Activated CD8-positive, alpha-beta T cell treated with anti-CD3 and anti-CD28 coated beads, Interleukin-2, amount 10 ng/mL, durations not matched to agents 7 days and 5 days (primary cell): ENCODE data around the gene MAP3K7. TPM values are rescaled to one million over a fixed set of nuclear protein-coding genes. Genes with fewer than 3 reads are reported as not detected.

ENCODE experiments used
- ATAC-seq: fragments of 150-1000 bp; cut with Tn5 transposase; one replicate; pipeline ENCODE4 v1.10.0; 2021; ENCODE audit warnings: moderate library complexity
- CTCF ChIA-PET: fragments of 350-600 bp; sonication (Branson Sonifier 250); formaldehyde crosslinking; loops from one replicate; lab custom pipeline; 2021; ENCODE audit warnings: antibody characterized with exemption; lab: Charles Lee
- POLR2A ChIA-PET: fragments of 350-600 bp; sonication (Branson Sonifier 250); formaldehyde crosslinking; loops from one replicate; lab custom pipeline; 2021; ENCODE audit warnings: antibody characterized with exemption; lab: Charles Lee
- DNase-seq: peaks from one replicate; pipeline ENCODE4 v3.0.0-alpha.2; 2020
- H3K27ac Mint-ChIP-seq: one replicate; pipeline ENCODE4 v1.8.0; 2021; ENCODE audit warnings: mild to moderate bottlenecking, mixed read lengths
- H3K27me3 Mint-ChIP-seq: one replicate; pipeline ENCODE4 v1.8.0; 2021; ENCODE audit warnings: low read depth, mixed read lengths
- H3K36me3 Mint-ChIP-seq: one replicate; pipeline ENCODE4 v1.8.0; 2021; ENCODE audit warnings: low read depth, mixed read lengths
- H3K4me1 Mint-ChIP-seq: one replicate; pipeline ENCODE4 v1.8.0; 2021; ENCODE audit warnings: low read depth, mixed read lengths
- H3K4me3 Mint-ChIP-seq: one replicate; pipeline ENCODE4 v1.8.0; 2021; ENCODE audit warnings: mild to moderate bottlenecking, mixed read lengths
- H3K9me3 Mint-ChIP-seq: one replicate; pipeline ENCODE4 v1.8.0; 2022; ENCODE audit warnings: mixed read lengths; ENCODE audit not compliant: insufficient read depth
- total RNA-seq, 2 experiments: library from RNA; stranded (reverse); gene quantifications; one replicate each; pipeline ENCODE4 v1.2.3, GENCODE V29; 2021

MAP3K7 gene
- total RNA-seq: 10 to 100 TPM; 27.8 to 28.1 TPM

GRCh38 chr6:90586836-90587638, at the start of gene MAP3K7:
MAP3K7 (minus strand) TSS chr6:90587072; CDS start chr6:90586883, 189 bp downstream.
- ChIA-PET CTCF (interaction anchor here (0.8 to 1.2 kb wide), 4 partner anchors 8 to 647 kb away, joined by 3 read pairs; no protein-coding TSS in a partner anchor), POLR2A (interaction anchor here (0.6 to 1.4 kb wide), 10 partner anchors 9 to 1507 kb away, joined by 3 to 8 read pairs (median 3); partner anchors contain the start of gene PNRC1)
- H3K4me1 Mint-ChIP-seq: peaks cover 35% of the 10 kb centered on the region
- DNase-seq: peak; percentile 97
- peak within 1 kb of the TSS; percentile 90 for H3K4me3 Mint-ChIP-seq
- H3K36me3 Mint-ChIP-seq: peaks cover 12% of the 10 kb centered on the region
- ATAC-seq: peak; percentile 92
- H3K27me3 Mint-ChIP-seq: peaks cover 24% of the 10 kb centered on the region
- H3K27ac Mint-ChIP-seq: peak within 1 kb of the TSS; percentile 97
- H3K9me3 Mint-ChIP-seq: no peaks in the 10 kb centered on the region

- POLR2A ChIA-PET: no interaction called here
- DNase-seq (no peak), ATAC-seq (no peak)
- Mint-ChIP-seq H3K4me3 (no peak overlapping the region), H3K36me3 (no peaks in the 10 kb centered on the region), H3K27me3 (peaks cover 7% of the 10 kb centered on the region), H3K27ac (no peak overlapping the region), H3K9me3 (no peaks in the 10 kb centered on the region), H3K4me1 (no peaks in the 10 kb centered on the region)
- CTCF ChIA-PET: no interaction called here
Observed at GRCh38 chr6:90631046-90631445, 44.2 kb upstream of the MAP3K7 start.

- POLR2A ChIA-PET: no interaction called here
- Mint-ChIP-seq H3K27ac (no peak overlapping the region), H3K36me3 (no peaks in the 10 kb centered on the region), H3K27me3 (peaks cover 30% of the 10 kb centered on the region), H3K9me3 (no peaks in the 10 kb centered on the region), H3K4me1 (no peaks in the 10 kb centered on the region), H3K4me3 (no peak overlapping the region)
- DNase-seq (no peak), ATAC-seq (no peak)
- CTCF ChIA-PET: no interaction called here
Observed at GRCh38 chr6:90621581-90621980, 34.7 kb upstream of the MAP3K7 start.

- Mint-ChIP-seq H3K36me3 (no peaks in the 10 kb centered on the region), H3K4me3 (no peak overlapping the region), H3K4me1 (no peaks in the 10 kb centered on the region), H3K27ac (no peak overlapping the region), H3K9me3 (no peaks in the 10 kb centered on the region), H3K27me3 (peaks cover 31% of the 10 kb centered on the region)
- ATAC-seq (no peak), DNase-seq (no peak)
- CTCF ChIA-PET: interaction anchor here (1.1 to 1.7 kb wide), 2 partner anchors 9 to 11 kb away, joined by 3 read pairs; no protein-coding TSS in a partner anchor
- POLR2A ChIA-PET: interaction anchor here (0.7 kb wide), 1 partner anchor 120 kb away, joined by 4 read pairs; no protein-coding TSS in a partner anchor
Observed at GRCh38 chr6:90619221-90619620, 32.3 kb upstream of the MAP3K7 start.

GRCh38 chr6:90612313-90612680, 25.4 kb upstream of the MAP3K7 start:
- H3K4me1 Mint-ChIP-seq: peaks cover 11% of the 10 kb centered on the region
- ChIA-PET CTCF (interaction anchor here (0.7 to 0.9 kb wide), 3 partner anchors 30 to 42 kb away, joined by 3 read pairs; no protein-coding TSS in a partner anchor), POLR2A (no interaction called here)
- no peaks in the 10 kb centered on the region for H3K36me3 Mint-ChIP-seq
- H3K9me3 Mint-ChIP-seq: no peaks in the 10 kb centered on the region
- no peak for DNase-seq
- peaks cover 50% of the 10 kb centered on the region for H3K27me3 Mint-ChIP-seq
- no peak for ATAC-seq
- no peak overlapping the region for H3K27ac Mint-ChIP-seq
- H3K4me3 Mint-ChIP-seq: no peak overlapping the region

GRCh38 chr6:90611543-90612312, 24.9 kb upstream of the MAP3K7 start:
- Mint-ChIP-seq H3K4me3 (peak overlapping the region; percentile 72), H3K36me3 (no peaks in the 10 kb centered on the region), H3K9me3 (no peaks in the 10 kb centered on the region), H3K27ac (no peak overlapping the region), H3K27me3 (peaks cover 50% of the 10 kb centered on the region), H3K4me1 (peaks cover 11% of the 10 kb centered on the region)
- POLR2A ChIA-PET: no interaction called here
- CTCF ChIA-PET: interaction anchor here (0.7 to 0.9 kb wide), 3 partner anchors 30 to 42 kb away, joined by 3 read pairs; no protein-coding TSS in a partner anchor
- no peak for DNase-seq
- no peak for ATAC-seq

- Mint-ChIP-seq H3K36me3 (no peaks in the 10 kb centered on the region), H3K4me1 (peaks cover 11% of the 10 kb centered on the region), H3K27me3 (peaks cover 51% of the 10 kb centered on the region), H3K27ac (peak overlapping the region; percentile 64), H3K9me3 (no peaks in the 10 kb centered on the region), H3K4me3 (peak overlapping the region; percentile 72)
- POLR2A ChIA-PET: interaction anchor here (0.6 kb wide), 1 partner anchor 19 kb away, joined by 3 read pairs; no protein-coding TSS in a partner anchor
- DNase-seq: peak; percentile 54
- ATAC-seq: peak; percentile 87
- CTCF ChIA-PET: interaction anchor here (0.6 to 0.7 kb wide), 2 partner anchors 9 to 105 kb away, joined by 3 read pairs; no protein-coding TSS in a partner anchor
Observed at GRCh38 chr6:90610751-90611542, 24.1 kb upstream of the MAP3K7 start.

- ChIA-PET CTCF (interaction anchor here (0.6 to 1.1 kb wide), 4 partner anchors 9 to 471 kb away, joined by 3 to 4 read pairs (median 3); no protein-coding TSS in a partner anchor), POLR2A (interaction anchor here (0.6 kb wide), 1 partner anchor 19 kb away, joined by 3 read pairs; no protein-coding TSS in a partner anchor)
- H3K27ac Mint-ChIP-seq: peak overlapping the region; percentile 0
- no peaks in the 10 kb centered on the region for H3K36me3 Mint-ChIP-seq
- no peak for DNase-seq
- peaks cover 11% of the 10 kb centered on the region for H3K4me1 Mint-ChIP-seq
- peaks cover 52% of the 10 kb centered on the region for H3K27me3 Mint-ChIP-seq
- ATAC-seq: no peak
- no peaks in the 10 kb centered on the region for H3K9me3 Mint-ChIP-seq
- H3K4me3 Mint-ChIP-seq: peak overlapping the region; percentile 72
Observed at GRCh38 chr6:90610301-90610750, 23.5 kb upstream of the MAP3K7 start.

GRCh38 chr6:90605749-90606340, 19.0 kb upstream of the MAP3K7 start:
- peaks cover 6% of the 10 kb centered on the region for H3K4me1 Mint-ChIP-seq
- H3K36me3 Mint-ChIP-seq: no peaks in the 10 kb centered on the region
- ChIA-PET CTCF (no interaction called here), POLR2A (no interaction called here)
- peaks cover 59% of the 10 kb centered on the region for H3K27me3 Mint-ChIP-seq
- DNase-seq (no peak), ATAC-seq (no peak)
- H3K9me3 Mint-ChIP-seq: no peaks in the 10 kb centered on the region
- H3K27ac Mint-ChIP-seq: no peak overlapping the region
- H3K4me3 Mint-ChIP-seq: no peak overlapping the region

- Mint-ChIP-seq H3K9me3 (no peaks in the 10 kb centered on the region), H3K27ac (no peak overlapping the region), H3K27me3 (peaks cover 54% of the 10 kb centered on the region), H3K4me1 (no peaks in the 10 kb centered on the region), H3K4me3 (no peak overlapping the region), H3K36me3 (no peaks in the 10 kb centered on the region)
- no peak for DNase-seq
- POLR2A ChIA-PET: no interaction called here
- CTCF ChIA-PET: interaction anchor here (1.5 kb wide), 1 partner anchor 664 kb away, joined by 3 read pairs; no protein-coding TSS in a partner anchor
- no peak for ATAC-seq
Observed at GRCh38 chr6:90604546-90604945, 17.7 kb upstream of the MAP3K7 start.
